ENCODE results near the gene RAN.
"Not testable (repeated sequence)": the region's sequence is repeated elsewhere in the genome, so short reads cannot be mapped to it uniquely, and the experiment has no call there.

Gene RAN

DNA sequence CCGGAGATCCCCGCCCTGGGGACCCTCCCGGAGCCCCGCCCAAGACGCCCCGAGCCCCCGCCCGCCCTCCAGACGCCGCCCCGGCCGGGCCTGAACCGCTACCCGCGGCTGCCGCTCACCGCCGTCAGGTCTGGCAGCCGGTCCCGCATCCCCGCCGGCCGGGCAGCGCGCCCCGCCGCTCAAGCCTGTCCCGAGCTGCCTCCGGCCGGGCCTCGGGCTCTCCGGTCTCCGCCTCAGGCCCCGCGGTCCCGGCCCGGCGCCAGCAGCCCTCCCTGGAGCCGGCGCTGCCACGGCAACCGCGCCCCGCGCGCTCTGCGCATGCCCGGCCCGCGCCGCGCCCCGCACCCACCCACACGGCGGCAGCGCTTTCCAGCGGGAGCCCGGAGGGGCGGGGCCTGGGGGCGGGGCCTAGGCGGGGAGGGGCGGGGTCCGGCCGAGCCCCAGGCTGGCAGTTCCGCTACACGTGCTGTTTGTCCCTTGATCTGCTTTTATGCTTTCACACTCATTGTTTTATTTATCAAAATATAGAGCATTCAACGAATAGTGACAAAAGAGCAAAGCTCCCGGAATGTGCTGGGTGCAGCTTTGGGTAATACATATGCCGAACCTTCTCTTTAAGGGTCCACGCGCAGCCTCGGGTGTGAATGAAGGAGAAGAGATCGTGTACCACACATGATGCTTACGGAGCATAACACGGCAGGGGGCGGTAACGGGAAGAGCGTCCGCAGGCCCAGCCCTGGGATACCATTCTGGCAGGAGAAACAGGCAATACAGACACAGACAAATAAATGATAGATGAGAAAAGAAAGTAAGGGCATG is 32.7 kb upstream of the RAN start, which contains the start of gene STX2:
Gene STX2, minus strand, starts transcription at position 300 of the 819 bp plus-strand sequence. Its CDS starts 151 bp downstream, at position 149.
- H3K36me3 Mint-ChIP-seq, result no peaks in the 10 kb centered on the region
- peaks cover 22% of the 10 kb centered on the region for H3K4me1 Mint-ChIP-seq (ENCODE audit: low read depth)
- peak within 1 kb of the TSS; percentile 91 for H3K27ac Mint-ChIP-seq
- H3K9me3 Mint-ChIP-seq (ENCODE audit: low read depth), result no peaks in the 10 kb centered on the region
- peak within 1 kb of the TSS; percentile 91 for H3K4me3 Mint-ChIP-seq
- H3K27me3 Mint-ChIP-seq, result no peaks in the 10 kb centered on the region

DNA sequence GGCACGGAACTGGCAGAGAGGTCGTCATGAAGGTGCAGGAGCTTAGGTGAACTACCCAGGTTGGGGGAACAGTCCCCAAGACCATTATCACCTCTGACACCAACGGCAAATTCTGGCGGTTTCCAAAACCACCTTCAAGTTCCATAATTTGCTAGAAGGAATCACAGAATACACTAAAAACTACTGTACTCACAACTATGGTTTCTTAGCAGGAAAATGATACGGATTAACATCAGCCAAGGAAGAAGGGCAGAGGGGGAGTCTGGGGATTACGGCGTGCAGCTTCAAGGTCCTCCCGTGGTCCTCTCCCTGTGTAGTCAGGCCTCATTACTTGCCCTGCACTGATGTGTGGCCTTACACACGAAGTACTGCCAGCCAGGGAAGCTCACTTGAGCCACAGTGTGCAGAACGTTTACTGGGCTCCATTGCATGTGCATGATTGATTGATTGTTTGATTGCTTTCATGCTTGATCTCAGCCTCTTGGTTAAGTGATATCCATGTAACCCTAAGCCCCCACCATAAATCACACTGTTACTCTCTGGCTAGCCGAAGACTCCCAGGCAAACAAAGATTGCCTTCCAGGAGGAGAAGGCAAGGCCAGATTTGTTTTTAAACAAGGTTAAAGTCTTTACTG is 32.0 kb upstream of the RAN start:
- Mint-ChIP-seq H3K27me3 (no peaks in the 10 kb centered on the region), H3K36me3 (no peaks in the 10 kb centered on the region), H3K4me3 (peak overlapping the region; percentile 87), H3K4me1 (ENCODE audit: low read depth) (peaks cover 22% of the 10 kb centered on the region), H3K9me3 (ENCODE audit: low read depth) (no peaks in the 10 kb centered on the region), H3K27ac (peak overlapping the region; percentile 91)

DNA sequence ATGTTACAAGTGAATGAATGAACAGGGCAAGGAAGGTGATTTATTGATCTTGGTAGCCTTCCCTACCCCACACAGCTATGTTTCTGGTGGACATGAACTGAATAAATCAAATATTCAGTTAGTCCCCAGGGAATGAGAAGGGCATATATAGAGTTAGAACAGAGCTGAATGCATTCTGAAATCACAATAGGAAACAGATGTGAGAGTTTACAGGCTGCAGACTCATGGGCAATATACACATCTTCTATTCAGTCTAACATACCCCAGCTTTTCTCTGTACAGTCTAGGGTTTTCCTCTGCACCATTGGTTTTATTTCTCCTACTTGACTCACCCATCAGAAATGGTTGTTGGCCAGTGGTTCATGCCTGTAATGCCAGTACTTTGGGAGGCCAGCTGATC is 25.5 kb upstream of the RAN start:
- Mint-ChIP-seq H3K4me3 (no peak overlapping the region), H3K4me1 (ENCODE audit: low read depth) (no peaks in the 10 kb centered on the region), H3K27me3 (no peaks in the 10 kb centered on the region), H3K27ac (no peak overlapping the region), H3K9me3 (ENCODE audit: low read depth) (no peaks in the 10 kb centered on the region), H3K36me3 (no peaks in the 10 kb centered on the region)

DNA sequence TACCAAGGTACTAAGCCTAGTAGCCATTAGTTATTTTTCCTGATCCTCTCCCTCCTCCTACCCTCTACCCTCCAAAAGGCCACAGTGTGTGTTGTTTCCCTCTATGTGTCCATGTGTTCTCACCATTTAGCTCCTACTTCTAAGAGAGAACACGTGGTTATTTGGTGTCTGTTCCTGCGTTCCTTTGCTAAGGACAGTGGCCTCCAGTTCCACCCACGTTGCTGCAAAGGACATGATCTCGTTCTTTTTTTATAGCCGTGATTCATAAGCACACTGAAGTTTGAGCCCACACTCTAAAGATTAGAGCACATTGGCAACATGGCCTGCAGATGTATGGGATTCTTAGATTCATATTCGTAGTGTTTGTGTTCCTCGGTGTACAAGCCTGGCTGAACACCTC is 24.8 kb upstream of the RAN start:
- Mint-ChIP-seq H3K27ac (no peak overlapping the region), H3K4me1 (ENCODE audit: low read depth) (no peaks in the 10 kb centered on the region), H3K9me3 (ENCODE audit: low read depth) (no peaks in the 10 kb centered on the region), H3K27me3 (no peaks in the 10 kb centered on the region), H3K4me3 (no peak overlapping the region), H3K36me3 (no peaks in the 10 kb centered on the region)

DNA sequence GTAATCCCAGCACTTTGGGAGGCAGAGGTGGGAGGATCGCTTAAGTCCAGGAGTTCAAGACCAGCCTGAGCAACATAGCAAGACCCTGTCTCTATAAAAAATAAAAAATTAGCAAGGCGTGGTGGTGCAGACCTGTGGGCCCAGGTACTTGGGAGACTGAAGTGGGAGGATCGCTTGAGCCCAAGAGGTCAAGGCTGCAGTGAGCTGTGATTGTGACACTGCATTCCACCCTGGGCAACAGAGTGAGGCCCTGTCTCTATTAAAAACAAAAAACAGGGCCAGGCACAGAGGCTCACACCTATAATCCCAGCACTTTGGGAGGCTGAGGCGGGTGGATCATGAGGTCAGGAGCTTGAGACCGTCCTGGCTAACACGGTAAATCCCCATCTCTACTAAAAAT is 23.8 kb upstream of the RAN start:
- not testable (repeated sequence) for H3K27ac Mint-ChIP-seq; H3K4me3 Mint-ChIP-seq; H3K9me3 Mint-ChIP-seq (ENCODE audit: low read depth); H3K36me3 Mint-ChIP-seq; H3K27me3 Mint-ChIP-seq; H3K4me1 Mint-ChIP-seq (ENCODE audit: low read depth)

DNA sequence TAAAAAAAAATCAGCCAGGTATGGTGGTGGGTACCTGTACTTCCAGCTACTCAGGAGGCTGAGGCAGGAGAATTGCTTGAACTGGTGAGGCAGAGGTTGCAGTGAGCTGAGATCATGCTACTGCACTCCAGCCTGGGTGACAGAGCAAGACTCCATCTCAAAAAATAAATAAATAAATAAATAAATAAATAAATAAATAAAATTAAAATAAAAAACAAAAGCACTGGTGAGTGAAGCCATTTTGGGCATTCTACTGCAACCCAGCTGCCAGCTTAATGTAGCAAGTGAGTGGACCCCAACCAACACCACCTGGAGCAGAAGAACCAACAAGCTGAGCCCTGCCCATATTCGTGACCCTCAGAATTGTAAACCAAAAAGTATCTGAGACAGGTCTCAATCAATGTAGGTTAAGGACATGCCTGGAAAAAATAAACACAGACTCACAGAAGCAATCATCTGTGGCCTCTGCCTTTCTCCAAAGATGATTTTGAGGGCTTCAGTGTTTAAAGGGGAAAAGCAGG is 23.0 kb upstream of the RAN start:
- not testable (repeated sequence) for H3K9me3 Mint-ChIP-seq (ENCODE audit: low read depth); H3K27me3 Mint-ChIP-seq; H3K4me3 Mint-ChIP-seq; H3K36me3 Mint-ChIP-seq; H3K4me1 Mint-ChIP-seq (ENCODE audit: low read depth); H3K27ac Mint-ChIP-seq

DNA sequence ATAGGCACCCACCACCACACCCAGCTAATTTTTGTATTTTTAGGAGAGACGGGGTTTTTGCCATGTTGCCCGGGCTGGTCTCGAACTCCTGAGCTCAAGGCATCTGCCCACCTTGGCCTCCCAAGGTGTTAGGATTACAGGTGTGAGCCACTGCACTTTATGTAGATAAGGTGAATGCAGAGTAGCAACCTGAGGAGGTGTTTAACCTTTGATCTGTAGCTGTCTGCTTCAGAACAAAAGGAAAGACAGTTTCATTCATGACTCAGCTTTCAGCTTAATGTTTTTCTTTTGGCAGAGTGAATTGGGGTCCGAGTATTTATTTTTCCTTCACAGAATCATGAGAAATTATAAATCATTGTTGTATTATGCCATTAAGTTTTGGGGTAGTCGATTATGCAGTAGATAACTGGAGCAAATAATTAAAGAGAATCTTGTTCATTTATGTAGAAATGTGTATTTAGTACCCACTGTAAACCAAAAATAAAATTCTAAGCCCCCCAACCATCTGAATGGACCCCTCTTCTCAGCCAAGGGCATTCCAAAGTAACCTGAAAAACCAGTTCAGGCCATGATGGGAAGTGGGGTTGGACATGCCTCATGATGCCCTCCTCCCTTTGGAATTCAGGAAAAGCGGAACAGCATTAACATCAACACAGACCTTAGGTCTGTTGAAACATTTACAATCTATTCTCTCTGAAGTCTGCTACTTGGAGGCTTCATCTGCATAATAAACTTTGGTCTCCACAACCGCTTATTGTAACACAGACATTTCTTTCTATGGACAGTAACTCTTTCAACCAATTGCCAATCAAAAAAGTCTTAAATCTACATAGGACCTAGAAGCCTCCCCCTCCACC is 22.1 kb upstream of the RAN start:
- Mint-ChIP-seq H3K27ac (no peak overlapping the region), H3K4me1 (ENCODE audit: low read depth) (no peaks in the 10 kb centered on the region), H3K27me3 (peaks cover 5% of the 10 kb centered on the region), H3K9me3 (ENCODE audit: low read depth) (no peaks in the 10 kb centered on the region), H3K36me3 (no peaks in the 10 kb centered on the region), H3K4me3 (no peak overlapping the region)

DNA sequence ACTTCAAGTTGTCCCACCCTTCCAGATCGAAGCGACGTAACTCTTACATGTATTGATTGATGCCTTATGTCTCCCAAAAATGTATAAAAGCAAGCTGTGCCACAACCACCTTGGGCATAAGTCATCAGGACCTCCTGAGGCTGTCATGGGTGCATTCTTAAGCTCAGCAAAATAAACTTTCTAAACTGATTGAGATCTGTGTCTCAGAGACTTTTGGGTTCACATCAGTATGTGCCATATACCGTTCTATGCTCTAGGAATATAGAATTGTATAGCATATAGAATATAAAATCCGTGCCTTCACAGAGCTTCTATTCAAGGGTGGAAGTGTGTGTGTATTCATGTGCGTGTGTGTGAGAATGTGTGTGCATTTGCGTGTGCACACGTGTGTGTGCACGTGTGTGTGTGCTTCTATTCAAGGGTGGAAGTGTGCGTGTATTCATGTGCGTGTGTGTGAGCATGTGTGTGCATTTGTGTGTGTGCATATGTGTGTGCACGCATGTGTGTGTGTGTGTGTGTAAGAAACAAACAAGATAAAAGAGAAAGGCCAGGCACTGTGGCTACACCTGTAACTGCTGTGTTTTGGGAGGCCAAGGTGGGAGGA is 21.3 kb upstream of the RAN start:
- Mint-ChIP-seq H3K27me3 (peaks cover 5% of the 10 kb centered on the region), H3K9me3 (ENCODE audit: low read depth) (no peaks in the 10 kb centered on the region), H3K4me3 (no peak overlapping the region), H3K27ac (no peak overlapping the region), H3K36me3 (no peaks in the 10 kb centered on the region), H3K4me1 (ENCODE audit: low read depth) (no peaks in the 10 kb centered on the region)

DNA sequence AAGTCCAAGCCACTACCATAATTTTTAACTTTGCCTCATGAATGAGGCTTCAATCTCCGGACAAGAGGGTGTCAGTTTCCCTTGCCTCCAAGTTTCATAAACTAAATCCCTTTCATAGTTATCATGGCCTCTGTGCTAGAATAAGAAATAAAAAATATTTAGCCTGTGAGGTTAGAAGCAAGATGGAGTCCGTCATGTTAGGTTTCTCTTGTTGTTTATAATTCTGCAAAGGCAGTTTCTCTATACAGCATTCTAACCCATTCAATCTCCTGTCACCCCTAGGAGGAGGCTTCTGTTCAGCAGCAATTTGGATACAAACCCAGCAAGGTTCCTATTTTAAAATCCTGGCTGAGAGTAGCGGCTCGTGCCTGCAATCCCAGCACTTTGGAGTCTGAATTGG is 15.8 kb upstream of the RAN start:
- peaks cover 3% of the 10 kb centered on the region for H3K36me3 Mint-ChIP-seq
- H3K27me3 Mint-ChIP-seq, result peaks cover 8% of the 10 kb centered on the region

DNA sequence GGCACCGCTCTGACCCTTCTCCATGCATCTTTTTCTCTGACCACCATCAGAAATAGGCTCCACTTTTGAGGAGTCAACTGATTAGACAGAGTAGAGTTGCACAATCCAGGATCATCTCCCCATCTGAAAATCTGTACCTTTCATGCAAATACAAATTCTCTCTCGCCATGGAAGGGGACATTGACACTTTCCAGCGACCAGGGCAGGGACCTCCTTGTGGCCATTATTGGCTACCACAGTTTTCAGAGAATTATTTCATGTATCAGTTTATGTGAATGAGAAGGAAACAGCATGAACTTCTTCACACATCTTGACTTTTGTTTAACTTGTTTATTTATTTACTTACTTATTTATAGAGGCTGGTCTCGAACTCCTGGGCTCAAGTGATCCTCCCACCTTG is 13.8 kb upstream of the RAN start:
- Mint-ChIP-seq H3K9me3 (ENCODE audit: low read depth) (peaks cover 5% of the 10 kb centered on the region), H3K27me3 (peaks cover 5% of the 10 kb centered on the region), H3K36me3 (peaks cover 3% of the 10 kb centered on the region), H3K4me1 (ENCODE audit: low read depth) (no peaks in the 10 kb centered on the region), H3K4me3 (no peak overlapping the region), H3K27ac (no peak overlapping the region)

More for the DNA sequence above, 15.8 kb upstream of the RAN start:
- Mint-ChIP-seq H3K4me3 (no peak overlapping the region), H3K4me1 (ENCODE audit: low read depth) (no peaks in the 10 kb centered on the region), H3K9me3 (ENCODE audit: low read depth) (peaks cover 5% of the 10 kb centered on the region), H3K27ac (no peak overlapping the region)

DNA sequence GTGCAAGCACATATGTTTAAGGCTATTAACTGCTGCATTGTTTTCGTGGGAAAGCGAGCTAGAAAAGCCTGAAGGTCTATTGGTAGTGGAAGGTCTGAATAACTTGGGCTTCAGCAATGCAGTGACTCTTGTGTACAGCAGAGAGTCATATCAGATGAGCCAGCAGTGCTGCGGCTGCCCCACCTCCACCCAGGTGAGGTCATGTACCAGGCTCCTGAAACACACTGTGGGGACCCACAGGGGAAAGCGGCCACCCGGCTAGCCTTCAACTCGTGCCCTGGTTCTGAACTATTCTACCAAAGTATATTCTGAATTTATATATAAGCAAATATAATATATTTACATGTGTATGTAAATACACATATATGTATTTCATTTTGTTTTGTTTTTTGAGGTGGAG is 12.7 kb upstream of the RAN start:
- H3K9me3 Mint-ChIP-seq (ENCODE audit: low read depth), result peaks cover 5% of the 10 kb centered on the region
- peaks cover 3% of the 10 kb centered on the region for H3K27me3 Mint-ChIP-seq
- H3K4me1 Mint-ChIP-seq (ENCODE audit: low read depth), result no peaks in the 10 kb centered on the region
- no peak overlapping the region for H3K4me3 Mint-ChIP-seq
- H3K36me3 Mint-ChIP-seq, result peaks cover 3% of the 10 kb centered on the region
- no peak overlapping the region for H3K27ac Mint-ChIP-seq

DNA sequence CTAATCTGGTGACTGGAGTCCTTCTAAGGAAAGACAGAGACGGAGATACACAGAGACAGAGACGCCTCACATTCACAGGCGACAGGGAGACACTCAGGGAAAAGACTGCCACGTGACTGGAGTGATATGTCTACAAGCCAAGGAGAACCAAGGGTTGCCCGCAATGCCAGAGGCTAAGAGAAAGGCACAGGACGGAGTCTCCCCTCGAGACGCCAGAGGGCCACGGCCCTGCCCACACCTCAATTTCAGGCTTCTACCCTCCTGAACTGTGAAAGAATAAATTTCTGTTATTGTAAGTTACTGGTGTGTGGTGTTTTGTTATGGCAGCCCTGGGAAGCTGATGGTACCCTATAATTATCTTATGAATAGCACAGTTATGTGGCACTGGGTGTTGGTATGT is 11.6 kb upstream of the RAN start:
- H3K4me1 Mint-ChIP-seq (ENCODE audit: low read depth), result no peaks in the 10 kb centered on the region
- no peak overlapping the region for H3K27ac Mint-ChIP-seq
- H3K36me3 Mint-ChIP-seq, result peaks cover 3% of the 10 kb centered on the region
- peaks cover 5% of the 10 kb centered on the region for H3K9me3 Mint-ChIP-seq (ENCODE audit: low read depth)
- H3K27me3 Mint-ChIP-seq, result peaks cover 3% of the 10 kb centered on the region
- no peak overlapping the region for H3K4me3 Mint-ChIP-seq

DNA sequence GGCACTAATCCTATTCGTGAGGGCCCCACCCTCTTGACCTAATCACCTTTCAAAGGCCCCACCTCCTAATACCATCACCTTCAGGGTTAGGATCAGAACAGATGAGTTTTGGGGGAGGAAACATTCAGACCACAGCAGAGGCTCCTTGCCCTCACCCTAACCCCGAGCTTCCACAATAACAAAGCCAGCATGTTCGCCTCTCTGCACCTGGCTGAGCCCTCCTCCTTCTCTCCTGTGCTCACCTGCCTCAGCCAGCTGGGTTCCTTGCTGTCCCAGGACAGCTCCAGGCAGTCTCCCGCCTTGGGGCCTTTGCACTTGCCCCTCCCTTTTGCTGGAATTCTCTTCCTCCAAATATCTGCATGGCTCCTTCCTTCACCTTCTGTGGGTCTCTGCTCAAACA is 9.7 kb upstream of the RAN start:
- no peak overlapping the region for H3K27ac Mint-ChIP-seq
- no peaks in the 10 kb centered on the region for H3K27me3 Mint-ChIP-seq
- H3K36me3 Mint-ChIP-seq, result no peaks in the 10 kb centered on the region
- H3K4me1 Mint-ChIP-seq (ENCODE audit: low read depth), result peaks cover 6% of the 10 kb centered on the region
- no peak overlapping the region for H3K4me3 Mint-ChIP-seq
- peaks cover under 1% of the 10 kb centered on the region for H3K9me3 Mint-ChIP-seq (ENCODE audit: low read depth)

DNA sequence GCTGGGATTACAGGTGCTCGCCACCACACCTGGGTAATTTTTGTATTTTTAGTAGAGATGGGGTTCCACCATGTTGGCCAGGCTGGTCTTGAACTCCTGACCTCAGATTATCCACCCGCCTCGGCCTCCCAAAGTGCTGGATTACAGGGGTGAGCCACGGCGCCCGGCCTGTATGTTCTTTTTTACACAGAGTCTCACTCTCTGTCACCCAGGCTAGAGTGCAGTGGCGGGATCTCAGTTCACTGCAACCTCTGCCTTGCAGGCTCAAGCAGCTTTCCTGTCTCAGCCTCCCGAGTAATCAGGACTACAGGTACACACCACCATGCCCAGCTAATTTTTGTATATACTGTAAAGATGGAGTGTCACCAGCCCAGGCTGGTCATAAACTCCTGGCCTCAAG is 9.1 kb upstream of the RAN start:
- not testable (repeated sequence) for H3K27me3 Mint-ChIP-seq; H3K27ac Mint-ChIP-seq; H3K9me3 Mint-ChIP-seq (ENCODE audit: low read depth); H3K4me3 Mint-ChIP-seq; H3K36me3 Mint-ChIP-seq; H3K4me1 Mint-ChIP-seq (ENCODE audit: low read depth)

DNA sequence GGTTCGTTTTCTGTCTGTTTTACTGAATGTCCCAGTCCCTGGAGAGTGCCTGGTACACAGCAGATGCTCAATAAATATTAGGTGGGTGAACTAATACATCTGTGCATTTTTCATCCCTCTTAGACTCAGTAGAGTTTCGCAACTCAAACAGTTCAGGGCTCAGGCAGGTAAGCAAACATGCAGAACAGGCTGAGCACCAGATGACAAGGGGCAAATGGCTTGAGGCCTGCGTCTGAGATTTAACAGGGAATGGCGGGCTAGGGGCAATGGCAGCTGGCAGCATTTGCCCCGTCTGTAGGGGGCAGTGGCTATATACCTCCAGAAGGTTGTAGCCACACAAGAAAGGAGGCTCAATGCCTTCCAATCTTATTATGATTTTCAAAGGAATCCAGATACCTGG is 8.6 kb upstream of the RAN start:
- Mint-ChIP-seq H3K36me3 (no peaks in the 10 kb centered on the region), H3K27me3 (no peaks in the 10 kb centered on the region), H3K9me3 (ENCODE audit: low read depth) (no peaks in the 10 kb centered on the region), H3K4me3 (no peak overlapping the region), H3K4me1 (ENCODE audit: low read depth) (peaks cover 15% of the 10 kb centered on the region), H3K27ac (no peak overlapping the region)
